Osteocyte (in vitro differentiated cells): ENCODE results near the gene DGLUCY. TPM values are rescaled to one million over a fixed set of nuclear protein-coding genes. Genes with fewer than 3 reads are reported as not detected.

Source experiments
- DNase-seq: peaks from one replicate; pipeline ENCODE4 v3.0.0; 2021; ENCODE audit warnings: mixed read lengths; ENCODE audit not compliant: unreplicated experiment; ENCODE audit errors: extremely low spot score
- H3K27ac Mint-ChIP-seq: one replicate; pipeline ENCODE4 v1.8.0; 2021; ENCODE audit warnings: mild to moderate bottlenecking, mixed read lengths; ENCODE audit not compliant: unreplicated experiment
- H3K27me3 Mint-ChIP-seq: one replicate; pipeline ENCODE4 v1.8.0; 2021; ENCODE audit warnings: mixed read lengths; ENCODE audit not compliant: unreplicated experiment
- H3K36me3 Mint-ChIP-seq: one replicate; pipeline ENCODE4 v1.8.0; 2021; ENCODE audit warnings: mixed read lengths; ENCODE audit not compliant: unreplicated experiment
- H3K4me1 Mint-ChIP-seq: one replicate; pipeline ENCODE4 v1.8.0; 2021; ENCODE audit warnings: mixed read lengths; ENCODE audit not compliant: unreplicated experiment
- H3K4me3 Mint-ChIP-seq: one replicate; pipeline ENCODE4 v1.8.0; 2021; ENCODE audit warnings: mild to moderate bottlenecking, moderate library complexity, mixed read lengths; ENCODE audit not compliant: unreplicated experiment
- H3K9me3 Mint-ChIP-seq: one replicate; pipeline ENCODE4 v1.8.0; 2021; ENCODE audit warnings: mixed read lengths; ENCODE audit not compliant: unreplicated experiment
- CTCF ChIP-seq: fragments of 200-600 bp; sonication (generic); IDR thresholded peaks from 2 replicates; pipeline ENCODE4 v1.5.0; 2021; ENCODE audit warnings: antibody characterized with exemption, mild to moderate bottlenecking, moderate library complexity
- total RNA-seq: library from RNA; stranded (reverse); gene quantifications from 2 replicates; pipeline ENCODE4 v1.2.1, GENCODE V29; 2021

DGLUCY gene
- total RNA-seq, 1 donor from 2014 or later = 20.4 TPM

- no peak overlapping the region for H3K4me3 Mint-ChIP-seq
- H3K27ac Mint-ChIP-seq = no peak overlapping the region
- peaks cover 3% of the 10 kb centered on the region for H3K36me3 Mint-ChIP-seq
- TF ChIP-seq CTCF = no peak
- H3K4me1 Mint-ChIP-seq = peaks cover 4% of the 10 kb centered on the region
- H3K27me3 Mint-ChIP-seq = no peaks in the 10 kb centered on the region
- no peak for DNase-seq
- H3K9me3 Mint-ChIP-seq = peaks cover 11% of the 10 kb centered on the region
Observed at GRCh38 chr14:91232052-91232451, 118.2 kb downstream of the DGLUCY start.

GRCh38 chr14:91232603-91233002 is 118.7 kb downstream of the DGLUCY start:
- no peak for TF ChIP-seq CTCF
- Mint-ChIP-seq H3K27me3 (no peaks in the 10 kb centered on the region), H3K9me3 (peaks cover 11% of the 10 kb centered on the region), H3K4me3 (no peak overlapping the region), H3K4me1 (peaks cover 7% of the 10 kb centered on the region), H3K36me3 (peaks cover 3% of the 10 kb centered on the region), H3K27ac (no peak overlapping the region)
- no peak for DNase-seq

- DNase-seq = no peak
- H3K36me3 Mint-ChIP-seq = no peaks in the 10 kb centered on the region
- no peak for TF ChIP-seq CTCF
- no peak overlapping the region for H3K27ac Mint-ChIP-seq
- H3K4me3 Mint-ChIP-seq = no peak overlapping the region
- H3K27me3 Mint-ChIP-seq = no peaks in the 10 kb centered on the region
- peaks cover 4% of the 10 kb centered on the region for H3K4me1 Mint-ChIP-seq
- peaks cover 11% of the 10 kb centered on the region for H3K9me3 Mint-ChIP-seq
Observed at GRCh38 chr14:91233936-91234790, 120.3 kb downstream of the DGLUCY start.

GRCh38 chr14:91234791-91235114 is 120.9 kb downstream of the DGLUCY start:
- no peak for DNase-seq
- no peak overlapping the region for H3K27ac Mint-ChIP-seq
- H3K9me3 Mint-ChIP-seq = peaks cover 14% of the 10 kb centered on the region
- no peak for TF ChIP-seq CTCF
- H3K27me3 Mint-ChIP-seq = no peaks in the 10 kb centered on the region
- no peaks in the 10 kb centered on the region for H3K36me3 Mint-ChIP-seq
- no peak overlapping the region for H3K4me3 Mint-ChIP-seq
- peaks cover 4% of the 10 kb centered on the region for H3K4me1 Mint-ChIP-seq

DNA sequence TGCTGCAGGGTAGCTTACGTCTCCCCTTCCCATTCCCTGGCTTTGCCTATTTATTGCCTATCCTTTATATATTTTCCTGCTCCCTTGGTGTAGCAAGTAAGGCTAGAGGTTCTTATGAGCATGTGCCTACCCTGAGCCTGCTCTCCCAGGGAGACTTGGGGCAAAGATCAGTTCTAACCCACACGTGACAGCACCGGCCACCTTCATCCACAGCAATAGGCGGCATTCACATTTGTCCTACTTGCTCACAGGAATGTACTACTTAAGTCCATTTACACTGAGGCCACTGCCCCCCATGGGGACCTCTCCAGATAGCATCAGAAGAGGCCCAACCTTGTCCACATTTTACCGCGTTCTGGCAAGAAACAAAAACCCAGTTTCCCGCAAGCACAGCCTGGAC is 122.0 kb downstream of the DGLUCY start:
- Mint-ChIP-seq H3K27me3 (no peaks in the 10 kb centered on the region), H3K4me1 (peaks cover 4% of the 10 kb centered on the region), H3K27ac (no peak overlapping the region), H3K36me3 (no peaks in the 10 kb centered on the region), H3K4me3 (no peak overlapping the region), H3K9me3 (peaks cover 16% of the 10 kb centered on the region)
- no peak for TF ChIP-seq CTCF
- DNase-seq = no peak
